DND-41 (cell line): ENCODE measurements around the gene GYPE.
"Not testable (repeated sequence)": the region's sequence is repeated elsewhere in the genome, so short reads cannot be mapped to it uniquely, and the experiment has no call there.

Experiments
- CTCF ChIP-seq: IDR thresholded peaks from 2 replicates; pipeline ENCODE4 v1.5.1; 2012; ENCODE audit warnings: borderline replicate concordance, low read length, moderate library complexity, mild to moderate bottlenecking; ENCODE audit not compliant: poor library complexity, severe bottlenecking; ENCODE audit errors: extremely low read depth
- EZH2 ChIP-seq: IDR thresholded peaks from 3 replicates; pipeline ENCODE4 v1.6.1; 2012; ENCODE audit warnings: borderline replicate concordance, low read depth, mild to moderate bottlenecking, moderate library complexity, low read length, inconsistent platforms; ENCODE audit not compliant: severe bottlenecking

DNA sequence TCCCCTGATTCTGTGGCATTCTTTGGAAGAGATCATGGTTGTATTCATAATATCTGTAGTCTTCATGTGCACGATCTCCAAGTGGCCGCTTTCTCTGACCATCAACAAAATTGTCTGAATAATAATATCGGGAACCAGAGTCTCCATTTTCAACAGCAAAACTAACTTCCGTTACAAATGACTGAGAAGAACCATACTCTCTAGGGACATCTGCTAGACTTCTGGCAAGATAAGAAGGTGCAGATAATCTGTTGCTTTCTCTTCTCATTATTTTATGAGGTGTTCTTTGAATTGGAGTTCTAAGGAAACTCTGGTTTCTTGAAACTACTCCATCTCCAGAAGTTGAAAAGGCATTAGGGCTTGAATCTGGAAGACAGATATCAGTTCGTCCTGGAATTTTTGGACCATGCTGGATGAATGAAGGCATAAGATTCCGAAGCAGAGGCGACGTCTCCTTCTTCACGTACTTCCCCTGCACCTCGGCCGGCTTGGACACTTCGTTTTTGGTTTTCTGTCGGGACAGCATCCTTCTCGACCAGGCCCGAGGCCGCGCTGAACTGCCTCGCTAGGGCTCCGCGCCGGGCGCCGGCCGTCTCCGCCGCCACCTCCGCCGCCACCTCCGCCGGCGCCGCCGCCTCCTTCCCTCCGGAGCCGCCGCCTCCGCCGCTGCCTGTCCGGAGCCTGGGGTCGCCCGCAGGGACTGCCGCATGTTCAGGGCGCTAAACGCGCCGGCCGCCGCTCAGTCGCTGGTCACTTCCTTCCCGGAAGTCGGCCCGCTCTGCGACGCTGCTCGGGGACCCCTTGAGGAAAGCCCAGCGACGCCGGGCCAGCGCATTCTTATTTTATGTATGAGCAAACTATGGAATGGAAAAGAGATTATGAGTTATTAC is 6.4 kb upstream of the GYPE start:
- not testable (repeated sequence) for TF ChIP-seq EZH2, CTCF
